ENCODE measurements around the gene GLRB.
"Not testable (repeated sequence)": the region's sequence is repeated elsewhere in the genome, so short reads cannot be mapped to it uniquely, and the experiment has no call there.

Gene GLRB

GRCh38 chr4:157075811-157076577 lies at the start of gene GLRB:
GLRB (plus strand) TSS chr4:157076150; CDS start chr4:157078025, 1,875 bp downstream.
- Histone ChIP-seq H3K9me3 (peaks cover 10% of the 10 kb centered on the region), H3K27me3 (no peaks in the 10 kb centered on the region), H3K4me2 (no peak within 1 kb of the TSS), H3K9ac (no peak within 1 kb of the TSS), H3K4me3 (no peak within 1 kb of the TSS), H3K4me1 (no peaks in the 10 kb centered on the region), H3K27ac (no peak within 1 kb of the TSS), H4K20me1 (no peaks in the 10 kb centered on the region), H3K36me3 (no peaks in the 10 kb centered on the region)
- no peak for TF ChIP-seq Cebpa-rat (IDR thresholded peaks at IDR 0.05)

- Histone ChIP-seq H3K4me2 (no peak overlapping the region), H3K4me1 (no peaks in the 10 kb centered on the region), H3K4me3 (no peak overlapping the region), H3K27me3 (no peaks in the 10 kb centered on the region), H4K20me1 (no peaks in the 10 kb centered on the region), H3K9me3 (no peaks in the 10 kb centered on the region), H3K36me3 (no peaks in the 10 kb centered on the region), H3K9ac (no peak overlapping the region), H3K27ac (no peak overlapping the region)
- no peak for TF ChIP-seq Cebpa-rat (IDR thresholded peaks at IDR 0.05)
Measured at GRCh38 chr4:157035471-157035870, 40.5 kb upstream of the GLRB start.

- Histone ChIP-seq H3K9ac (no peak overlapping the region), H3K27ac (no peak overlapping the region), H3K4me1 (peaks cover 5% of the 10 kb centered on the region), H3K4me2 (no peak overlapping the region), H3K27me3 (no peaks in the 10 kb centered on the region), H4K20me1 (no peaks in the 10 kb centered on the region), H3K36me3 (no peaks in the 10 kb centered on the region), H3K9me3 (no peaks in the 10 kb centered on the region), H3K4me3 (no peak overlapping the region)
- TF ChIP-seq Cebpa-rat (IDR thresholded peaks at IDR 0.05): no peak
Measured at GRCh38 chr4:157040405-157040804, 35.5 kb upstream of the GLRB start.

- Histone ChIP-seq H3K4me1 (peaks cover 5% of the 10 kb centered on the region), H4K20me1 (no peaks in the 10 kb centered on the region), H3K4me2 (0 out of 2 replicates have a peak overlapping the region, but pooled peaks have one; percentile 11), H3K9me3 (no peaks in the 10 kb centered on the region), H3K27ac (no peak overlapping the region), H3K4me3 (no peak overlapping the region), H3K36me3 (no peaks in the 10 kb centered on the region), H3K9ac (no peak overlapping the region), H3K27me3 (no peaks in the 10 kb centered on the region)
- no peak for TF ChIP-seq Cebpa-rat (IDR thresholded peaks at IDR 0.05)
Measured at GRCh38 chr4:157043131-157043530, 32.8 kb upstream of the GLRB start.

GRCh38 chr4:157045507-157046127 lies 30.3 kb upstream of the GLRB start:
- Histone ChIP-seq H3K9me3 (no peaks in the 10 kb centered on the region), H3K36me3 (no peaks in the 10 kb centered on the region), H3K4me2 (no peak overlapping the region), H3K4me3 (no peak overlapping the region), H4K20me1 (no peaks in the 10 kb centered on the region), H3K9ac (no peak overlapping the region), H3K27me3 (no peaks in the 10 kb centered on the region), H3K4me1 (peaks cover 5% of the 10 kb centered on the region), H3K27ac (no peak overlapping the region)
- no peak for TF ChIP-seq Cebpa-rat (IDR thresholded peaks at IDR 0.05)

GRCh38 chr4:157048248-157048647 lies 27.7 kb upstream of the GLRB start:
- H3K27me3 ChIP-seq: no peaks in the 10 kb centered on the region
- H3K4me3 ChIP-seq: no peak overlapping the region
- H3K9ac ChIP-seq: no peak overlapping the region
- H3K27ac ChIP-seq: no peak overlapping the region
- no peaks in the 10 kb centered on the region for H3K36me3 ChIP-seq
- TF ChIP-seq Cebpa-rat (IDR thresholded peaks at IDR 0.05): no peak
- H3K4me2 ChIP-seq: no peak overlapping the region
- no peaks in the 10 kb centered on the region for H4K20me1 ChIP-seq
- H3K9me3 ChIP-seq: no peaks in the 10 kb centered on the region
- H3K4me1 ChIP-seq: peaks cover under 1% of the 10 kb centered on the region; the same call in 1 of the 2 replicates

GRCh38 chr4:157050561-157050960 lies 25.4 kb upstream of the GLRB start:
- Histone ChIP-seq H3K4me1 (no peaks in the 10 kb centered on the region), H3K36me3 (no peaks in the 10 kb centered on the region), H3K27me3 (no peaks in the 10 kb centered on the region), H4K20me1 (no peaks in the 10 kb centered on the region), H3K4me3 (no peak overlapping the region), H3K4me2 (no peak overlapping the region), H3K27ac (no peak overlapping the region), H3K9me3 (no peaks in the 10 kb centered on the region), H3K9ac (no peak overlapping the region)
- TF ChIP-seq Cebpa-rat (IDR thresholded peaks at IDR 0.05): no peak

- no peaks in the 10 kb centered on the region for H3K9me3 ChIP-seq
- no peak overlapping the region for H3K27ac ChIP-seq
- no peak overlapping the region for H3K4me2 ChIP-seq
- H3K27me3 ChIP-seq: no peaks in the 10 kb centered on the region
- TF ChIP-seq Cebpa-rat (IDR thresholded peaks at IDR 0.05): no peak
- H4K20me1 ChIP-seq: no peaks in the 10 kb centered on the region
- no peak overlapping the region for H3K4me3 ChIP-seq
- no peaks in the 10 kb centered on the region for H3K36me3 ChIP-seq
- no peaks in the 10 kb centered on the region for H3K4me1 ChIP-seq
- H3K9ac ChIP-seq: no peak overlapping the region
Measured at GRCh38 chr4:157052429-157053040, 23.4 kb upstream of the GLRB start.

- H3K27ac ChIP-seq: no peak overlapping the region
- H3K4me1 ChIP-seq: no peaks in the 10 kb centered on the region
- H3K9me3 ChIP-seq: no peaks in the 10 kb centered on the region
- no peaks in the 10 kb centered on the region for H4K20me1 ChIP-seq
- H3K36me3 ChIP-seq: no peaks in the 10 kb centered on the region
- no peaks in the 10 kb centered on the region for H3K27me3 ChIP-seq
- H3K4me2 ChIP-seq: no peak overlapping the region
- no peak for TF ChIP-seq Cebpa-rat (IDR thresholded peaks at IDR 0.05)
- no peak overlapping the region for H3K4me3 ChIP-seq
- no peak overlapping the region for H3K9ac ChIP-seq
Measured at GRCh38 chr4:157057218-157057617, 18.7 kb upstream of the GLRB start.

- H3K4me1 ChIP-seq, H3K36me3 ChIP-seq, H3K9me3 ChIP-seq, H3K9ac ChIP-seq, H3K4me3 ChIP-seq, H3K27me3 ChIP-seq, H3K4me2 ChIP-seq, H4K20me1 ChIP-seq, H3K27ac ChIP-seq: not testable (repeated sequence)
Measured at GRCh38 chr4:157058899-157059298, 17.1 kb upstream of the GLRB start.

All from BLaER1 (cell line).